Neural cell (in vitro differentiated cells): ENCODE results near the gene SMAP2. TPM values are rescaled to one million over a fixed set of nuclear protein-coding genes. Genes with fewer than 3 reads are reported as not detected.

Experiments
- H2AFZ ChIP-seq: fragments of 200-600, 300-800 bp; sonication (generic), shearing (Covaris generic); 2 replicates; pipeline ENCODE4 v1.6.0; 2014; ENCODE audit warnings: low read depth, mild to moderate bottlenecking, antibody characterized with exemption, low read length, moderate library complexity
- H3F3A ChIP-seq: fragments of 200-600 bp; shearing (Covaris generic); 2 replicates; pipeline ENCODE4 v1.6.1; 2016; ENCODE audit warnings: mild to moderate bottlenecking, moderate library complexity, mixed read lengths, antibody characterized with exemption, low read length; ENCODE audit not compliant: insufficient read depth, poor library complexity, severe bottlenecking
- H3K27ac ChIP-seq: fragments of 200-600, 300-800 bp; sonication (generic), shearing (Covaris generic); 2 replicates; pipeline ENCODE4 v1.5.1; 2014; ENCODE audit warnings: mild to moderate bottlenecking, low read length, moderate library complexity
- H3K27me3 ChIP-seq: fragments of 300-800, 200-600 bp; sonication (generic), shearing (Covaris generic); 2 replicates; pipeline ENCODE4 v1.6.0; 2014; ENCODE audit warnings: mild to moderate bottlenecking, low read depth, low read length, moderate library complexity; ENCODE audit not compliant: insufficient read depth
- H3K36me3 ChIP-seq: fragments of 300-800, 200-600 bp; sonication (generic), shearing (Covaris generic); 2 replicates; pipeline ENCODE4 v1.5.1; 2014; ENCODE audit warnings: mild to moderate bottlenecking, antibody characterized with exemption, low read length, moderate library complexity; ENCODE audit not compliant: insufficient read depth
- H3K4me2 ChIP-seq: fragments of 300-800, 200-600 bp; sonication (generic), shearing (Covaris generic); 2 replicates; pipeline ENCODE4 v1.6.0; 2014; ENCODE audit warnings: mild to moderate bottlenecking, low read length
- H3K4me3 ChIP-seq: fragments of 300-800, 200-600 bp; sonication (generic), shearing (Covaris generic); 2 replicates; pipeline ENCODE4 v1.5.1; 2014; ENCODE audit warnings: mild to moderate bottlenecking, low read length, moderate library complexity
- H3K79me2 ChIP-seq: fragments of 200-600 bp; shearing (Covaris generic); replicated peaks from 2 replicates; pipeline ENCODE4 v1.6.0; 2014; ENCODE audit warnings: mild to moderate bottlenecking, low read length, moderate library complexity; ENCODE audit not compliant: insufficient read depth
- H3K9ac ChIP-seq: fragments of 300-800, 200-600 bp; sonication (generic), shearing (Covaris generic); 2 replicates; pipeline ENCODE4 v1.6.1; 2016; ENCODE audit warnings: mild to moderate bottlenecking, low read length, mixed read lengths
- H3K9me2 ChIP-seq: fragments of 200-600 bp; shearing (Covaris generic); 2 replicates; pipeline ENCODE4 v1.6.1; 2016; ENCODE audit warnings: mild to moderate bottlenecking, low read length, mixed read lengths; ENCODE audit not compliant: insufficient read depth
- H3K9me3 ChIP-seq: fragments of 200-600, 300-800 bp; sonication (generic), shearing (Covaris generic); 2 replicates; pipeline ENCODE4 v1.6.1; 2016; ENCODE audit warnings: mild to moderate bottlenecking, mixed run types, low read length, moderate library complexity, mixed read lengths
- H4K20me1 ChIP-seq: fragments of 200-600 bp; shearing (Covaris generic); 2 replicates; pipeline ENCODE4 v1.6.1; 2016; ENCODE audit warnings: mild to moderate bottlenecking, mixed run types; ENCODE audit not compliant: insufficient read depth
- CTCF ChIP-seq: fragments of 450-650 bp; IDR thresholded peaks from 2 replicates; pipeline ENCODE4 v1.5.1; 2014; ENCODE audit warnings: antibody characterized with exemption, mild to moderate bottlenecking, moderate library complexity; ENCODE audit not compliant: poor library complexity, severe bottlenecking
- EP300 ChIP-seq: fragments of 450-650 bp; conservative IDR thresholded peaks from 2 replicates; pipeline ENCODE4 v1.6.1; 2014; ENCODE audit warnings: antibody characterized with exemption, mild to moderate bottlenecking, moderate library complexity; ENCODE audit not compliant: poor library complexity, severe bottlenecking
- EZH2 ChIP-seq: fragments of 200-600, 300-800 bp; shearing (Covaris generic), sonication (generic); IDR thresholded peaks from 2 replicates; pipeline ENCODE4 v1.6.1; 2014; ENCODE audit warnings: antibody characterized with exemption, low read length, borderline replicate concordance, mild to moderate bottlenecking; ENCODE audit not compliant: insufficient read depth, poor library complexity, severe bottlenecking
- MXI1 ChIP-seq: fragments of 450-650 bp; conservative IDR thresholded peaks from 2 replicates; pipeline ENCODE4 v1.6.1; 2014; ENCODE audit warnings: antibody characterized with exemption, mild to moderate bottlenecking; ENCODE audit not compliant: poor library complexity, severe bottlenecking
- POLR2AphosphoS5 ChIP-seq: IDR thresholded peaks from 2 replicates; pipeline ENCODE4 v1.6.1; 2012
- RAD21 ChIP-seq: fragments of 450-650 bp; conservative IDR thresholded peaks from 2 replicates; pipeline ENCODE4 v1.6.1; 2014; ENCODE audit warnings: antibody characterized with exemption, mild to moderate bottlenecking, moderate library complexity
- REST ChIP-seq: IDR thresholded peaks from 2 replicates; pipeline ENCODE4 v1.6.1; 2012; ENCODE audit warnings: borderline replicate concordance
- SMC3 ChIP-seq: fragments of 450-650 bp; conservative IDR thresholded peaks from 2 replicates; pipeline ENCODE4 v1.6.1; 2014; ENCODE audit warnings: antibody characterized with exemption, mild to moderate bottlenecking, moderate library complexity; ENCODE audit not compliant: poor library complexity
- TAF1 ChIP-seq: IDR thresholded peaks from 2 replicates; pipeline ENCODE4 v1.6.1; 2012; ENCODE audit warnings: low read depth
- polyA plus RNA-seq: library from polyadenylated mRNA; depleted of rRNA; stranded (reverse); fragments of >200 nt; gene quantifications from 2 replicates; pipeline ENCODE4 v1.2.3, GENCODE V29; 2014

The SMAP2 gene
- polyA plus RNA-seq, 1 donor from 2014 or later: 46.8 TPM

- TF ChIP-seq POLR2AphosphoS5: no peak
- Histone ChIP-seq H3F3A (no peaks in the 10 kb centered on the region), H3K4me3 (no peak overlapping the region), H3K4me2 (no peak overlapping the region), H3K9me2 (no peaks in the 10 kb centered on the region), H2AFZ (no peak overlapping the region), H3K9me3 (no peaks in the 10 kb centered on the region), H4K20me1 (no peaks in the 10 kb centered on the region), H3K27me3 (no peaks in the 10 kb centered on the region), H3K79me2 (no peaks in the 10 kb centered on the region), H3K27ac (no peak overlapping the region), H3K36me3 (no peaks in the 10 kb centered on the region), H3K9ac (no peak overlapping the region)
These were observed 22.9 kb downstream of the SMAP2 start for GRCh38 chr1:40396420-40396819.

- H4K20me1 ChIP-seq: no peaks in the 10 kb centered on the region
- no peak overlapping the region for H3K4me3 ChIP-seq
- H3K9ac ChIP-seq: no peak overlapping the region
- no peaks in the 10 kb centered on the region for H3K36me3 ChIP-seq
- no peaks in the 10 kb centered on the region for H3K27me3 ChIP-seq
- no peak for TF ChIP-seq POLR2AphosphoS5
- TF ChIP-seq RAD21: no peak
- no peak for TF ChIP-seq EP300
- TF ChIP-seq TAF1: no peak
- TF ChIP-seq EZH2: no peak
- no peak for TF ChIP-seq CTCF
- no peak for TF ChIP-seq MXI1
- no peak for TF ChIP-seq REST
- TF ChIP-seq SMC3: no peak
- no peaks in the 10 kb centered on the region for H3K79me2 ChIP-seq
- no peak overlapping the region for H2AFZ ChIP-seq
- H3K4me2 ChIP-seq: no peak overlapping the region
- no peaks in the 10 kb centered on the region for H3F3A ChIP-seq
- H3K9me2 ChIP-seq: no peaks in the 10 kb centered on the region
- H3K9me3 ChIP-seq: no peaks in the 10 kb centered on the region
- H3K27ac ChIP-seq: no peak overlapping the region
These were observed 23.7 kb downstream of the SMAP2 start for GRCh38 chr1:40397258-40397657.
